ENCODE measurements around the gene ARNT2.

DNA sequence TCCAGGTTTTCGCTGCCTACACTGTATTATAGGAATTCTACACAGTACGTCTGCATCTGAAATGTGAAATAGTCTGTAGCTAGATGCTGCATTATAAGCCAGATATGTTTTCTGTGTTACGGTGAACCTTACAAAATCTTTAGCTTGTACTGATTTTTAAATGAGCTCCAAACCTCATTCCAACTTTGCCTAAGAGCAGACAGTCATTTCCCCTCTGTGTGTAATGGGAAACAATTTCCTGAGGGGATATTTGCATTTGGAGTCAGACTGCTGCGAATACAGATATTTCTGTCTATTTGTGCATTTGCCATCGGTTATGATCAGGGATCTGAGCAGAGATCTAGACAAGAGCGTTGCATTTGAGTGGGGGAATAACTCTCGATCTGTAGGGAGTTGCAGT is 37.5 kb downstream of the ARNT2 start:
- TF ChIP-seq, protein P1, sequence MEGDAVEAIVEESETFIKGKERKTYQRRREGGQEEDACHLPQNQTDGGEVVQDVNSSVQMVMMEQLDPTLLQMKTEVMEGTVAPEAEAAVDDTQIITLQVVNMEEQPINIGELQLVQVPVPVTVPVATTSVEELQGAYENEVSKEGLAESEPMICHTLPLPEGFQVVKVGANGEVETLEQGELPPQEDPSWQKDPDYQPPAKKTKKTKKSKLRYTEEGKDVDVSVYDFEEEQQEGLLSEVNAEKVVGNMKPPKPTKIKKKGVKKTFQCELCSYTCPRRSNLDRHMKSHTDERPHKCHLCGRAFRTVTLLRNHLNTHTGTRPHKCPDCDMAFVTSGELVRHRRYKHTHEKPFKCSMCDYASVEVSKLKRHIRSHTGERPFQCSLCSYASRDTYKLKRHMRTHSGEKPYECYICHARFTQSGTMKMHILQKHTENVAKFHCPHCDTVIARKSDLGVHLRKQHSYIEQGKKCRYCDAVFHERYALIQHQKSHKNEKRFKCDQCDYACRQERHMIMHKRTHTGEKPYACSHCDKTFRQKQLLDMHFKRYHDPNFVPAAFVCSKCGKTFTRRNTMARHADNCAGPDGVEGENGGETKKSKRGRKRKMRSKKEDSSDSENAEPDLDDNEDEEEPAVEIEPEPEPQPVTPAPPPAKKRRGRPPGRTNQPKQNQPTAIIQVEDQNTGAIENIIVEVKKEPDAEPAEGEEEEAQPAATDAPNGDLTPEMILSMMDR (IDR thresholded peaks at IDR 0.05; ENCODE audit: low read length): no peak
- no peak for TF ChIP-seq EZH2 (optimal IDR thresholded peaks at IDR 0.05; ENCODE audit: low read depth, low read length)
- TF ChIP-seq EZH2phosphoT487 (IDR thresholded peaks at IDR 0.05; ENCODE audit: low read length): no peak
